HepG2 (cell line): ENCODE measurements around the gene DNAJA2. TPM values are rescaled to one million over a fixed set of nuclear protein-coding genes. Genes with fewer than 3 reads are reported as not detected.

Experiments used
- ATF7 ChIP-seq, 2 experiments: fragments of 450-650 bp in 1 of 2; sonication (generic) in 1 of 2; formaldehyde crosslinking in 1 of 2; IDR thresholded peaks; 2 replicates each; pipeline versions ENCODE4 v1.4.0 to v1.6.1; 2016 to 2020; ENCODE audit warnings: antibody characterized with exemption in 1 of 2, mild to moderate bottlenecking in 1 of 2, missing genetic modification reagents in 1 of 2
- HHEX ChIP-seq: IDR thresholded peaks from 2 replicates; pipeline ENCODE4 v1.6.1; 2016; ENCODE audit warnings: control low read depth
- MAFK ChIP-seq, 2 experiments: IDR thresholded peaks in 1 of 2; conservative IDR thresholded peaks in 1 of 2; 2 replicates each; pipeline ENCODE4 v1.6.1; 2011; ENCODE audit warnings: improper control_type of control experiment in 2 of 2, low read length in 2 of 2
- NCOR1 ChIP-seq: fragments of 200-600 bp; sonication (generic); IDR thresholded peaks from 2 replicates; pipeline ENCODE4 v1.7.0; 2017; ENCODE audit warnings: antibody characterized with exemption, low read length, borderline replicate concordance
- NFKBIZ ChIP-seq: IDR thresholded peaks from 2 replicates; pipeline ENCODE4 v1.6.1; 2018; ENCODE audit warnings: missing genetic modification reagents, missing compliant biosample characterization
- REXO4 ChIP-seq: sonication (generic); formaldehyde crosslinking; IDR thresholded peaks from 2 replicates; pipeline ENCODE4 v1.8.0; 2022; ENCODE audit warnings: missing genetic modification reagents, mild to moderate bottlenecking, borderline replicate concordance
- SIX1 ChIP-seq: sonication (generic); formaldehyde crosslinking; IDR thresholded peaks from 2 replicates; pipeline ENCODE4 v1.4.0; 2020; ENCODE audit warnings: missing genetic modification reagents, borderline replicate concordance
- SMC3 ChIP-seq: IDR thresholded peaks from 2 replicates; pipeline ENCODE4 v1.6.1; 2011; ENCODE audit warnings: low read length, improper control_type of control experiment
- SOX13 ChIP-seq, 3 experiments: fragments of 450-650 bp in 1 of 3; sonication (generic) in 1 of 3; formaldehyde crosslinking in 1 of 3; IDR thresholded peaks in 2 of 3; conservative IDR thresholded peaks in 1 of 3; 2 replicates each; pipeline versions ENCODE4 v1.5.0 to v1.6.1; 2016 to 2020; ENCODE audit warnings: antibody characterized with exemption in 1 of 3, mild to moderate bottlenecking in 1 of 3, missing compliant biosample characterization in 1 of 3, missing genetic modification reagents in 1 of 3, moderate library complexity in 1 of 3
- SYNCRIP ChIP-seq: fragments of 200-400 bp; formaldehyde crosslinking; IDR thresholded peaks from 2 replicates; pipeline ENCODE4 v1.6.1; 2018; ENCODE audit warnings: mild to moderate bottlenecking, low read depth, low read length; ENCODE audit not compliant: insufficient read depth
- THAP9 ChIP-seq: sonication (generic); formaldehyde crosslinking; IDR thresholded peaks from 2 replicates; pipeline ENCODE4; 2020; ENCODE audit warnings: missing genetic modification reagents, mild to moderate bottlenecking, borderline replicate concordance
- TOE1 ChIP-seq: sonication (generic); formaldehyde crosslinking; IDR thresholded peaks from 2 replicates; pipeline ENCODE4 v1.4.0; 2020; ENCODE audit warnings: mild to moderate bottlenecking, missing genetic modification reagents
- ZMYM3 ChIP-seq: sonication (generic); formaldehyde crosslinking; IDR thresholded peaks from 2 replicates; pipeline ENCODE4 v1.5.1; 2020; ENCODE audit warnings: mild to moderate bottlenecking, missing genetic modification reagents
- ZNF138 ChIP-seq: sonication (generic); formaldehyde crosslinking; IDR thresholded peaks from 2 replicates; pipeline ENCODE4 v1.5.0; 2020; ENCODE audit warnings: mild to moderate bottlenecking, low read depth, missing genetic modification reagents
- ZNF232 ChIP-seq: sonication (generic); formaldehyde crosslinking; IDR thresholded peaks from 2 replicates; pipeline ENCODE4 v1.4.0; 2020; ENCODE audit warnings: missing genetic modification reagents, borderline replicate concordance
- ZNF234 ChIP-seq: sonication (generic); formaldehyde crosslinking; conservative IDR thresholded peaks from 2 replicates; pipeline ENCODE4 v1.5.1; 2020; ENCODE audit warnings: mild to moderate bottlenecking, missing genetic modification reagents
- ZNF354B ChIP-seq: sonication (generic); formaldehyde crosslinking; IDR thresholded peaks from 2 replicates; pipeline ENCODE4 v1.8.0; 2022; ENCODE audit warnings: mild to moderate bottlenecking, missing genetic modification reagents
- ZSCAN12 ChIP-seq: sonication (generic); formaldehyde crosslinking; IDR thresholded peaks from 2 replicates; pipeline ENCODE4 v1.9.0; 2021; ENCODE audit warnings: mild to moderate bottlenecking, missing genetic modification reagents
- polyA plus RNA-seq, 8 experiments: library from polyadenylated mRNA; depleted of rRNA in 3 of 8; stranded (reverse) in 7 of 8; unstranded in 1 of 8; fragments of >200 nt; fragmentation: Illumina TruSeq in 4 of 8; extraction: Trizol in 4 of 8; gene quantifications; 2 replicates each; pipeline versions ENCODE4 v1.2.1 to v1.2.3, GENCODE V29; 2011 to 2016; ENCODE audit warnings: low read depth in 4 of 8, missing spikeins in 1 of 8, mixed read lengths in 1 of 8; ENCODE audit not compliant: insufficient read depth in 1 of 8
- total RNA-seq, 5 experiments: library from RNA; depleted of rRNA; stranded (reverse); fragments of >200 nt; fragmentation: Illumina TruSeq; extraction: Trizol; gene quantifications; 2 replicates each; pipeline ENCODE4 v1.2.3, GENCODE V29; 2016; ENCODE audit warnings: low read depth in 1 of 5
- TF ChIP-seq, protein P1 (sequence below): sonication (generic); formaldehyde crosslinking; IDR thresholded peaks from 2 replicates; pipeline ENCODE4 v1.4.0; 2020; ENCODE audit warnings: mild to moderate bottlenecking, missing genetic modification reagents
- TF ChIP-seq, protein P2 (sequence below): IDR thresholded peaks from 2 replicates; pipeline ENCODE4 v1.6.1; 2016; ENCODE audit warnings: control low read depth
- TF ChIP-seq, protein P3 (sequence below): sonication (generic); formaldehyde crosslinking; IDR thresholded peaks from 2 replicates; pipeline ENCODE4 v1.4.0; 2020; ENCODE audit warnings: mild to moderate bottlenecking, missing genetic modification reagents

DNAJA2 gene
- total and polyA plus RNA-seq, 2 of the 13 experiments (the other 11 are each of a cell fraction or from before 2014, with no cell fraction given), result 25.4 to 176 TPM

GRCh38 chr16:46991729-46992704, 18.5 kb upstream of the DNAJA2 start (continued):
- TF ChIP-seq, protein P1, sequence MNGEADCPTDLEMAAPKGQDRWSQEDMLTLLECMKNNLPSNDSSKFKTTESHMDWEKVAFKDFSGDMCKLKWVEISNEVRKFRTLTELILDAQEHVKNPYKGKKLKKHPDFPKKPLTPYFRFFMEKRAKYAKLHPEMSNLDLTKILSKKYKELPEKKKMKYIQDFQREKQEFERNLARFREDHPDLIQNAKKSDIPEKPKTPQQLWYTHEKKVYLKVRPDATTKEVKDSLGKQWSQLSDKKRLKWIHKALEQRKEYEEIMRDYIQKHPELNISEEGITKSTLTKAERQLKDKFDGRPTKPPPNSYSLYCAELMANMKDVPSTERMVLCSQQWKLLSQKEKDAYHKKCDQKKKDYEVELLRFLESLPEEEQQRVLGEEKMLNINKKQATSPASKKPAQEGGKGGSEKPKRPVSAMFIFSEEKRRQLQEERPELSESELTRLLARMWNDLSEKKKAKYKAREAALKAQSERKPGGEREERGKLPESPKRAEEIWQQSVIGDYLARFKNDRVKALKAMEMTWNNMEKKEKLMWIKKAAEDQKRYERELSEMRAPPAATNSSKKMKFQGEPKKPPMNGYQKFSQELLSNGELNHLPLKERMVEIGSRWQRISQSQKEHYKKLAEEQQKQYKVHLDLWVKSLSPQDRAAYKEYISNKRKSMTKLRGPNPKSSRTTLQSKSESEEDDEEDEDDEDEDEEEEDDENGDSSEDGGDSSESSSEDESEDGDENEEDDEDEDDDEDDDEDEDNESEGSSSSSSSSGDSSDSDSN (CRISPR knock-in tag), result no peak
- TF ChIP-seq, protein P2, sequence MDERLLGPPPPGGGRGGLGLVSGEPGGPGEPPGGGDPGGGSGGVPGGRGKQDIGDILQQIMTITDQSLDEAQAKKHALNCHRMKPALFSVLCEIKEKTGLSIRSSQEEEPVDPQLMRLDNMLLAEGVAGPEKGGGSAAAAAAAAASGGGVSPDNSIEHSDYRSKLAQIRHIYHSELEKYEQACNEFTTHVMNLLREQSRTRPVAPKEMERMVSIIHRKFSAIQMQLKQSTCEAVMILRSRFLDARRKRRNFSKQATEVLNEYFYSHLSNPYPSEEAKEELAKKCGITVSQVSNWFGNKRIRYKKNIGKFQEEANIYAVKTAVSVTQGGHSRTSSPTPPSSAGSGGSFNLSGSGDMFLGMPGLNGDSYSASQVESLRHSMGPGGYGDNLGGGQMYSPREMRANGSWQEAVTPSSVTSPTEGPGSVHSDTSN (CRISPR knock-in tag), result no peak
- TF ChIP-seq SOX13 (IDR thresholded peaks at IDR 0.05), result no peak
- no peak for TF ChIP-seq SOX13 (CRISPR knock-in tag; conservative IDR thresholded peaks at IDR 0.05 in 1 of 2, IDR thresholded peaks at IDR 0.05 in 1 of 2)
- TF ChIP-seq SMC3, result no peak
- no peak for TF ChIP-seq REXO4 (CRISPR knock-in tag)
- no peak for TF ChIP-seq NFKBIZ
- TF ChIP-seq ZNF232 (CRISPR knock-in tag), result no peak
- no peak for TF ChIP-seq MAFK (conservative IDR thresholded peaks at IDR 0.05 in 1 of 2, IDR thresholded peaks at IDR 0.05 in 1 of 2; ENCODE audit: low read length in 2 of 2)
- TF ChIP-seq SIX1, result no peak
- no peak for TF ChIP-seq ZMYM3
- no peak for TF ChIP-seq SYNCRIP
- TF ChIP-seq THAP9 (CRISPR knock-in tag), result no peak
- TF ChIP-seq ZNF354B (CRISPR knock-in tag), result no peak
- TF ChIP-seq ATF7 (IDR thresholded peaks at IDR 0.05), result no peak
- TF ChIP-seq ATF7 (CRISPR knock-in tag; IDR thresholded peaks at IDR 0.05), result no peak
- no peak for TF ChIP-seq NCOR1
- TF ChIP-seq ZSCAN12 (CRISPR knock-in tag), result no peak
- no peak for TF ChIP-seq ZNF138 (CRISPR knock-in tag)
- no peak for TF ChIP-seq ZNF234
- no peak for TF ChIP-seq HHEX (CRISPR knock-in tag)
- TF ChIP-seq TOE1 (CRISPR knock-in tag), result no peak
- TF ChIP-seq, protein P3, sequence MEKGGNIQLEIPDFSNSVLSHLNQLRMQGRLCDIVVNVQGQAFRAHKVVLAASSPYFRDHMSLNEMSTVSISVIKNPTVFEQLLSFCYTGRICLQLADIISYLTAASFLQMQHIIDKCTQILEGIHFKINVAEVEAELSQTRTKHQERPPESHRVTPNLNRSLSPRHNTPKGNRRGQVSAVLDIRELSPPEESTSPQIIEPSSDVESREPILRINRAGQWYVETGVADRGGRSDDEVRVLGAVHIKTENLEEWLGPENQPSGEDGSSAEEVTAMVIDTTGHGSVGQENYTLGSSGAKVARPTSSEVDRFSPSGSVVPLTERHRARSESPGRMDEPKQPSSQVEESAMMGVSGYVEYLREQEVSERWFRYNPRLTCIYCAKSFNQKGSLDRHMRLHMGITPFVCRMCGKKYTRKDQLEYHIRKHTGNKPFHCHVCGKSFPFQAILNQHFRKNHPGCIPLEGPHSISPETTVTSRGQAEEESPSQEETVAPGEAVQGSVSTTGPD (CRISPR knock-in tag), result no peak
